NOMO-1 treated with DMSO at 0.1 percent for 48 hours (cell line): ENCODE data around the gene MGAT5B.
A peak's percentile ranks its signal among the peaks of the same experiment; 100 is the strongest.
"Not testable (repeated sequence)": the region's sequence is repeated elsewhere in the genome, so short reads cannot be mapped to it uniquely, and the experiment has no call there.

Source experiments
- DNase-seq: peaks from one replicate; lab custom pipeline; 2025; ENCODE audit not compliant: unreplicated experiment; lab: John Stamatoyannopoulos, UW

MGAT5B gene

GRCh38 chr17:76972046-76972641 lies 103.9 kb downstream of the MGAT5B start:
- no peak for DNase-seq

- no peak for DNase-seq
Measured at GRCh38 chr17:76973040-76973439, 104.8 kb downstream of the MGAT5B start.

- DNase-seq, result no peak
Measured at GRCh38 chr17:76974721-76975120, 106.5 kb downstream of the MGAT5B start.

DNA sequence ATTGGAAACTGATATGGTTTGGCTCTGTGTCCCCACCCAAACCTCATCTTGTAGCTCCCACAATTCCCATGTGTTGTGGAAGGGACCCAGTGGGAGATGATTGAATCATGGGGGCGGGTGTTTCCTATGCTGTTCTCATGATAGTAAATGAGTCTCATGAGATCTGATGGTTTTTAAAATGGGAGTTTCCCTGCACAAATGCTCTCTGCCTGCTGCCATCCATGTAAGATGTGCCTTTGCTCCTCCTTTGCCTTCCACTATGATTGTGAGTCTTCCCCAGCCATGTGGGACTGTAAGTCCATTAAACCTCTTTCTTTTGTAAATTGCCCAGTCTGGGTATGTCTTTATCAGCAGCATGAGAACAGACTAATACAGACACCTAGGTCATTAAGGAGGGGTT lies 109.8 kb downstream of the MGAT5B start:
- DNase-seq, result not testable (repeated sequence)

DNA sequence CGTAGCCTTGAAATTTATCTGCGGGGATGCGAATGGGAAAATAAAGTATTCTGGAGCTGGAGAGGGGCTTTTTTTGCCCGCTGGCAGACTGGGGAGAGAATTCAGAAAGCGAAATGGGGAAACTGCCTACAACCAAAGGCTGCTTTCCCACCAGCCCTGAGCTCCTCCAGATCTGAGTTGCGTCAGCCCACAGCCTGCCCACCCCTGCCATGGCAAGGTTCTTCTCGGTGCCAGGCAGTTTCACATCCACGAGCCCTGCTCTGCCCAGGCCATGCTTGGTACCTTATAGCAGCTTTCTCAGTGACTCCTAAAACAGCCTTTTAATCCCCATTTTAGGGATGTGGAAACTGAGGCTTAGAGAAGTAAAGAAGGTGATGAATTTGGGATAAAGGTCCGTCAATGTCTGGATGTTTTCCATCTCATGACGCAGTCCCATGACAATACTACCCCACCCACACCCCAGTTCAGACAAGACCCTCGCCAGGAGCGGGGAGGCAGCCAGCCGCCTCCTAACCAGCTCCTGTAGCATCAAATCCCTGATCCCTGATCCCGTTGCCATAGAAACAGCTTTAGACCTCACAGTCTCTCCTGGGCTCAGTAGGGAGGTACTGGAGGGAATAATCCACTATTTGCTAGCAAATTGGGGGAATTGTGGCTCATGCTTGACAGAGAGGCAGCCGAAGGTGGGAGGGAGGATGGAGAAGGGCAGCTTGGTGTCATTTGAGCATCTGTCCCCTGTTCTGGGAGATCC lies 113.5 kb downstream of the MGAT5B start:
- DNase-seq, result no peak

DNA sequence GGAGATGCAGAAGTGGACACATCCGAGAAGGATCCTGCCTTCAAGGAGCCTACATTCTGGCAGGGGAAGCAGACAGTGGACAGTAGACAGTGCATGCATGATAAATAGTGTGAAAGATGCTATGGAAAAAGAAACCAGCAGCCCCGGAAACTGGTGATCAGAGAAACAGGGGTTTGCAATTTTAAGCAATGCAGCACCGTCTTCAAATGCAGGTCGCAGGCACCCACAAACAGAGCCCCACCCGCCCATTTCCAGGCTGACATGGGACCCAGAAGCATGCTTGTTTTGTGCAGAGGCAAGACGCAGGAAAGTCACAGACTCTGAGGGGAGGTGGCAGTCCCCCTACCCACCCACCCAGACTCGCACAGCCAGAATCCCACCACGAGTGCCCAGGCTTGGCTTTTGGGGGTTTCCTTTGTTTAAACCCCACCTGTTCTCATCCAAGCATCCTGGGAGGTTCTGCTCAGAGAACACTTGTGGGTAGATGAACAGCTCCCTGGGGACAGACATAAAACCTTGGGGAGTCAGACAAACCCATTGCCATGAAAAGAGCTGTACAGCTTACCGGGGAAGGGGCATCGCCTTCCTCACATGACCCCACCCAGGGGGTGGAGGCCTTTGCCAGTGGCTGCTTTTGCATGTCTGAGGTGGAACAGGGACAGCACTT lies 114.3 kb downstream of the MGAT5B start:
- DNase-seq, result no peak

DNA sequence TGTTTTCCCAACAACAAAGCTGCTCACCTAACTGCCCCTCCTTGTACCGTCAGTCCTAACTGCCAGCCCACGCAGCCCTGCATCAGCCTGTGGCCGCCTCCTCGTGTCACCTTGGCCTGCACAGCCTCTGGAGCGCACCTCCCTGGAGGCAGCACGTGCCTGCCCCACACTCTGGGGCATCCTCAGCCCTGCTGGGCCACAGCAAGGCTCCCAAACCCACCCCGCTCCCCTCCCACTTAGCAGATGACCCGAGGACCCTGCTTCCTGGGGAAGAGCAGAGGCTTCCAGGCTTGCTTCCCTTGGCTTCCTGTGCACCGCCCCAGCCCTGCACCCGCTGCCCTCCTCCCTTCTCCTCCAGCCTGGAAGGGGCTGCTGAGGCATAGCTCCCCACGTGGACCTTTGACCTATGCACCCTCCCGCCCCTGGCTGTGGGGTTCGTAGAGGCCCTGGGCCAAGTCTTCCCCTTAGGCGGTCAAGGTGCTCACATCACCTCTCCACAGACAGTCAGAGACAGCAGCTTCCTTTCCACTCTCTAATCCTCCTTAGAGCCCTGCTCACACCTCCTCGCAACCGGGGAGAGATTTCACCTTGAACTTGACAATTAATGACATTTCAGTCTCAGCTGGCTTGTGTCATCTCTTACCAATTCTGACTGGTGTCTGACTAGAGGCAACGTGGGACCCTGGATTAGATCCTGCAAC lies 115.0 kb downstream of the MGAT5B start:
- DNase-seq, result no peak

DNA sequence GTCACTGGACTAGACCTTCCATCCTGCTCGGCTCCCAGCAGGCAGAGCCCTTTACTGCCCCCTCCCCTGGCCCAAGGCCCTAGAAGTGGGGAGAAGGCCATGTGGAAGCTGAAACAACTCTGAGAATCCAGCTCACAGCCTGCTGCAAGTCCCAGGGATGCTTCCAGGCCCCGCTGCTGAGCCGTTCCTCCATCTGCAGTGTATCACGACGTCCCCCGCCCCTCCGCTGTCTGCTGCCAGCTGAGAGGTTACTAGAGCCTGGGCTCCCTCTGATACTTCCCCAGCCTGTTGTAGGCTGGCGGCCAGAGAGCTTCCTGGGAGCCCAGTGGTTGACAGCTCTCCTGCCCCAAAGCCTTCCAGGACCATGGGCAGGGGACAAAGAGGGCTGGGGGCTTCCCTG lies 118.2 kb downstream of the MGAT5B start:
- no peak for DNase-seq

DNA sequence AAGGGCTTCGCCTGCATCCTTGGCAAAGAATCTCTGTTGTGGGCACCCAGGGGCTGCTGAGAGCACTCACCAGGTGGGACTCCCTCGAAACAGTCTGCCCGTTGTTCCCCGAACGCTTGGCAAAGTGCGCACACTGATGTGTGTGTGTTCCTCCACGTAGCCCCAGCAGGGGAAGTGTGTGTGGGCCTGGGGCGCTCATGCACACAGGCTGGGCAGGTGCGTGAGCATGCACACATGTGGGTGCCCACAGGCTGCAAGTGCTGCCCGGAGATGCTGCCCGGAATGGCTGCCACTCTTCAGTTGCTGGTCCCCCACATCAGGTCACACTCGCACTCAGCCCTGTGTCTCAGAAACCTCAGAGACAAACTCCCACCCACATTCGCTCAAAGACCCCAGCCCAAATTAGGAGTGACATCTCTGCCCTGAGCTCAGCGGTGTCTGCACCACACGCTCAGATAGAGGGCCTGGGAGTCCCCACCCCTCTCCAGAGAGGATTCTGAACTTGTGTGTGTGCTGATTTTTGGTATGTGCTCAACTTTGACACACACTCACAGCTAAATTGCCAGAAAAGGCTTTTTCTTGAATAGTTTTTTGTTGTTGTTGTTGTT lies 119.4 kb downstream of the MGAT5B start:
- DNase-seq, result no peak

DNA sequence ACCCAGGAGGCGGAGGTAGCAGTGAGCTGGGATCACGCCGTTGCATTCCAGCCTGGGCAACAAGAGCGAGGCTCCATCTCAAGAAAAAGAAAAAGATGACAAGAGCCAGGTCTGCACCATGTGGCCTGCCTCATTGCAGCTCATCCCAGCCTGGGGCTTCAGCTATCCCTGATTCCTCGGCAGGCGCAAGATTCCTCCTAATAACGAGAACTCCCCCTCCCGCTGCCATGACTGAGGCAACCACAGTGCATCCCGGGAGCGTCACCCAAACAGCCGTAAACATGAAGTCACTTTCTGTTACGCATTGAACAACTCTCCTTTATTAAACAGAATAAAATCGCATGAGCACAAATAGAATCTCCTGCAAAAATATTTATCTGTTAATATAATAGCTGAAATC lies 120.6 kb downstream of the MGAT5B start:
- no peak for DNase-seq

- no peak for DNase-seq
Measured at GRCh38 chr17:76989519-76989918, 121.3 kb downstream of the MGAT5B start.

DNA sequence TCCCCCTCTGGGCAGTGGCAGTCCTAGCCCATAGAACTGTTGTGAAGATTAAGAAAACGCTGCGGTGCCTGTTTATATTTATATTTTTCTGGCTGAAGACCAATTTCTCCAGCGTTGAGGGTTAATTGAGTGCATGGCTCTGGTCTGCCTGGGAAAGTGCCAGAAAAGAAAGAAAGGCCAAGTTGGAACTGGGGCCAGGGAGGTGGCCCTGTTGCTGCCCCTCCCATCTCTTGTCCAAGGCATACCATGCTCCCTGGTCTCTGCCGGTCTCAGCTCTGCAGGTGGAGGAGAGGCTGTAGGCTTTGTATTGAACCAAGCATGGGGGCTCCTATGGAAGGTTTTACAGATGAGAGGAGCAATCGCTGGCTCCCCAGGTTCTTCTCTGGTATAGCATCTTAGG lies 124.7 kb downstream of the MGAT5B start:
- DNase-seq, result no peak

DNA sequence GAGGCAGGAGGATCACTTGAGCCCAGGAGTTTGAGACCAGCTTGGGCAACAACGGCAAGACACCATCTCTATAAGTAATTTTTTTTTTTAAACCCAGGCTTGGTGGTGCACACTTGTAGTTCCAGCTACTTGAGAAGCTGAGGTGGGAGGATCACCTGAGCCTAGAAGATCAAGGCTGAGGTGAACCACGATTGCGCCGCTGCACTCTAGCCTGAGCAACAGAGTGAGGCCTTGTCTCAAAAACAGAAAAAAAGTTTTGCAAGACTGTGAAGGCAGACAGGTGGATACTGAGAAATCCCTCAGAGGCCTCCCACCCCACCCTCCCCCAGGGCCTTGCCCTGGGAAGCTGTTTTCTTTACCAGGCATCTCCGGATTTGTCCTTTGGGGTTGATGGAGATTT lies 125.4 kb downstream of the MGAT5B start:
- no peak for DNase-seq

DNA sequence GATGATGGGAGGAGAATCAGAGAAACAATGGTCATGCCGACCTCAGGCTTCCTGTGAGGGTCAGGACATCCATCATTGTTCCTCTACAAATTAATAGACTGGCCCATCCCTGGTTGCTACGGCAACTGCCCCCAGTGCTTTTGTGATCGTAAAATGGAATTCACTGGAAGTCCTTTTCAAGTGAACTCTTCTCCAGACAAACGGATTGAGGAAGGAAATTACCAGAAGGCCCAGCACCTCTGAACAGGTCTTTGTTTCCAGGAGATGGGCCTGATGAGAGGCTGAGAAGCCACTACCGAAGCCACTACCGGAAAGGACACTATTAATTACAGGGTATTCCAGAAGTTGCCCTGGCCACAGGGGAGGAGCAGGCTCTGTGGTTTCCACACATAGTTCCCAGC lies 126.0 kb downstream of the MGAT5B start:
- no peak for DNase-seq

DNA sequence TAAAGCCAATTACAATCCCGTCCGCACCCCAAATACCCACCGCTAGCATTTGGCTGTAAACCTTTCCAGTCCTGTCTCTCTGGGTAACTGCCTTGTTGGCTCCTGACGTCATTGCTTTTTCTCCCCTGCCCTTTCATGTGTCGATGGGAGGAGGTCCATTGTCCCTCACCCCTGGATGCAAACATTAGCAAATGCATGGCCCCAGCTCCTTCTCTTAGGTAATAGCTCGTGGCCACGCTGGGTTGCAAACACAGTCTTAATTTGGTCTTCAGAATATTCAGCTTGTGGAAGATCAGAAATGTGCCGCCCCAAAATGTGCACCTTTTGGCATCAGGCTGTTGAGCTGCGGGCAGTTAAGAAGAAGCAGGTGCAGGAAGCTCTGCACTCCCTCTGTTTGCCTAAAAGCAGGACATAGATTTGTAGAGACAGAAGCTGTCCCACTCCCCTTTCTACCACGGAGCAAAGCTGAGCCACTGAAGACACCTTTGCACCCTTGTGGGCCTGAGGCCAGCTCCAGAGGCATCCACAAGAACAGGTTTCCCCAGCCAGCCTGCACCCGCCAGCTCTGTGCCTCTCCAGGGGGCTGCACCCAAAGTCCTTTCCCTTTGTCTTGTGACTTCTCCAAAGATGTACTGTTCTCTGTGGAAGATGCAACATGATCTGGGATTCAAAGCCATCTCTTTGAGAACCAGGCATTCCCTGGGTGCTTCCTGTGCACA lies 127.3 kb downstream of the MGAT5B start:
- no peak for DNase-seq

DNA sequence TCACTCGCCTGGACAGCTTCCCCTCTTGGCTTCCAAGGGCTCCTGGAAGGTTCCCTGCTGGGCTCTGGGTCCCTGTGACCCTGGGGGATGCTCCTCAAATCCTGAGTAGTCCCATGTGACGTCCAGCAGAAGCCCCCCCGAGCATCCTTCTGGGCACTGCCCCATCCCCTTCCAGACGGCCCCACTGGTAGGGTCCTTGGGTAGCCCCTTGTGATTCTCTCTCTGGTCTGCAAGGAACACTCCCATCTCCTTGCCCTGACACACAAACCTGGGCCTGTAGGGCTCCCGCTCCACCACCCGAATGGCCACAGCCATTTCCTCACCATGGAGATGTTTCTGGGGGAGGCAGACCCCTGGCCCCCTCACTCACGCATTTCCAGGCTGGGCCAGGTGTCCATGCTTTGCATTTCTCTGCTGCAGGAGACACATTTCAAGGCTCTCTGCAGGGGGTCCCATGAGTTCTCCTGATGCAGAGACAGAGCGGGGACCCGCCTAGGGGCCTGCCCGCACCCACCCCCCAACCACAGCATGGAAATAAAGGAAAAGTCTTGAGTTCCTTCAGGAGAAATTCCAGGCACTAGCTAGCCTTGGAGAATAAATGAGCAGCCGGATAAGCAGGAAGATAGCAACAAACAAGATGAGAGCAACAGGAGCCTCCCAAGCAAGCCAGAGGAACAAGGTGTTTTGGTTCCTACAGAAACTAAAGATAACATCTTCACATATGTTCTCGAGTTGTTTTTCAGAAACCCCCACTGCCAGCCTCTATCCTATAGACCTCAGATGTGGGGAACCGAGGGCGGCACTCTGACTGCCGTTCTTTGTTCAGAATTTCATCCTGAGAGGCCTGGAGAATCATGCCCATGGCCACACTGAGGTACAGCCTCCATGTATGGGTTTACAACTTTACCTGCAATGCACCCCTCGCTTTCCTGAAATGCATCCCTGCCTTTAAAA lies 128.8 kb downstream of the MGAT5B start:
- no peak for DNase-seq

DNA sequence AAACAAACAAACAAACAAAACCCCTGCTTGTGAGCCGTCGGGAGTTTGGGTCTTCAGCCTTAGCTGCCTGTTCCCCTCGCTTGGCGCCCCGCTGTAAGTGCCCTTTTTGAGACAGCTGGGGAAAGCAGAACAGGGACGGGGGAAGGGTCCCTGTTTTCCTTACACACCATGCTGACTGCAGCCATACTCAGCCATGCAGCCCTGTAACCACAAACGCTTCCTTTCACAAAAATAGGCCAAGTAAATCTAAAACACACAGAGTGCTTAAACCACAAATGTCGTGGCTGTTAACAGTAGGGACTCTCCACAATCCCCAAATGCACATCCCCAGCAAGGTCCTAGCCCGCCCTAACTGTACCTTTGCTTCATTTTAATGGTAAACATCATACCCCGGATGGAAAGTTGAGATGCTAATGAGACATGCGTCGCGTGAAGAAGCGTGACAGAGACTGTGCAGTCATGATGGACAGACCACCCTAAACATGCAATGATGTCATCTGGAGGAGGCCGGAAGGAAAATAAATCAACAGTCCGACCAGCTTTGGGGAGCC lies 129.9 kb downstream of the MGAT5B start:
- peak; percentile 35 for DNase-seq

GRCh38 chr17:76998839-76999238 lies 130.6 kb downstream of the MGAT5B start:
- DNase-seq, result no peak
